22Rv1 (cell line): ENCODE results near the gene ARHGEF40.

Source experiments
- ZFX ChIP-seq: fragments of 450-650 bp; IDR thresholded peaks from 2 replicates; pipeline ENCODE4 v1.6.1; 2017; ENCODE audit warnings: antibody characterized with exemption, borderline replicate concordance
- TF ChIP-seq, protein P1 (sequence below): fragments of 450-650 bp; IDR thresholded peaks from 2 replicates; pipeline ENCODE4 v1.5.1; 2017; ENCODE audit warnings: mild to moderate bottlenecking

DNA sequence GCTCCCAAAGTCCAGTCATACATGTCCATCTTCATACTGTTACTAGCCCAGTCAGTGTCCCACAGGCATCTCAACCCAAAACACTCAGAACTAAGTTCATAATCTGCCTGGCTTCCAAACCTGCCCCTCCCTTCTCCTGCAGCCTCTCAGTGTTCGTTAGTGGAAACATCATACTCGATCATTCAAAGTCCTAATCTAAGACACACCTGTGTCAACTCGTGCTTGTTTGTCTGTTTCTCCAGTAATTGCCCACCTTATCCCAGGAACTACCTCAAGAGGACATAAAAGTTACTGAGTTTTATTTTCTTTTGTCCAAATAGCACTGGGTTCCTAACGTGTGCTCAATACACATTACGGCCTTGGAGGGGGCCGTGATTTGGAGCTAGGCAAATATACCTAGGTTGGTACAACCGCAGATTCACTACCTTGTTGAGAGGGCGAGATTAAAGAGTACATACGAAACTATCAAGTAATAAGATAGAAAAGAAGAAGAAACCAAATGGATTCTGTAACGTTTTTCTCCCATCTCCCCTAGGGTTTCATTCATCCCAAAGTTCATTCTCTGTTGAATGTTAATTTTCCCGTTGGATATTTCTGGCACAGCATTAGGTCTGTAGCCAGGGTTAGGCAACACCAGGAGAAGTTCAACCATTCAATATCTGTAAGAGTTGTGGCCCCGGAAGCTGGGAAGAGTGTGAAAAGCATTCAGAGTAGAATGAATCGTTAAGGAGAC, 9.3 kb upstream of the ARHGEF40 start:
- TF ChIP-seq, protein P1, sequence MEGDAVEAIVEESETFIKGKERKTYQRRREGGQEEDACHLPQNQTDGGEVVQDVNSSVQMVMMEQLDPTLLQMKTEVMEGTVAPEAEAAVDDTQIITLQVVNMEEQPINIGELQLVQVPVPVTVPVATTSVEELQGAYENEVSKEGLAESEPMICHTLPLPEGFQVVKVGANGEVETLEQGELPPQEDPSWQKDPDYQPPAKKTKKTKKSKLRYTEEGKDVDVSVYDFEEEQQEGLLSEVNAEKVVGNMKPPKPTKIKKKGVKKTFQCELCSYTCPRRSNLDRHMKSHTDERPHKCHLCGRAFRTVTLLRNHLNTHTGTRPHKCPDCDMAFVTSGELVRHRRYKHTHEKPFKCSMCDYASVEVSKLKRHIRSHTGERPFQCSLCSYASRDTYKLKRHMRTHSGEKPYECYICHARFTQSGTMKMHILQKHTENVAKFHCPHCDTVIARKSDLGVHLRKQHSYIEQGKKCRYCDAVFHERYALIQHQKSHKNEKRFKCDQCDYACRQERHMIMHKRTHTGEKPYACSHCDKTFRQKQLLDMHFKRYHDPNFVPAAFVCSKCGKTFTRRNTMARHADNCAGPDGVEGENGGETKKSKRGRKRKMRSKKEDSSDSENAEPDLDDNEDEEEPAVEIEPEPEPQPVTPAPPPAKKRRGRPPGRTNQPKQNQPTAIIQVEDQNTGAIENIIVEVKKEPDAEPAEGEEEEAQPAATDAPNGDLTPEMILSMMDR, result no peak
- TF ChIP-seq ZFX, result no peak
